Ammon's horn (tissue), 1 donor: ENCODE data around the gene GRID2.

Experiments
- DNase-seq: peaks from one replicate; pipeline ENCODE4 v3.0.0-alpha.2; 2016; ENCODE audit warnings: low spot score

GRID2 gene

DNA sequence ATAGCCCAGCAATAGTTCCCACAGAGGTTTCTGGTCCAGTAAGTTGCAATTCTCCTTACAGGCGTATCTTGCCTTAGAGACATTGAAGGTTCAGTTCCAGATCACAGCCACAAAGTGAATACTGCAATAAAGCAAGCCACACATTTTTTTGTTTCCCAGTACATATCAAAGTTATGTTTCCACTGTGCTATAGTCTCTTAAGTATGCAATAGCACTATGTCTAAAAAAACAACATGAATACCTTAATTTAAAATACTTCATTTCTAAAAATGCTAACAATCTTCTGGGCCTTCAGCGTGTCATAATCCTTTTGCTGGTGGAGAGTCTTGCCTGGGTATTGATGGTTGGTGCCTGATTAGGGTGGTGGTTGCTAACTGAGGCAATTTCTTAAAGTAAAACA, 659.1 kb downstream of the GRID2 start:
- no peak for DNase-seq

DNA sequence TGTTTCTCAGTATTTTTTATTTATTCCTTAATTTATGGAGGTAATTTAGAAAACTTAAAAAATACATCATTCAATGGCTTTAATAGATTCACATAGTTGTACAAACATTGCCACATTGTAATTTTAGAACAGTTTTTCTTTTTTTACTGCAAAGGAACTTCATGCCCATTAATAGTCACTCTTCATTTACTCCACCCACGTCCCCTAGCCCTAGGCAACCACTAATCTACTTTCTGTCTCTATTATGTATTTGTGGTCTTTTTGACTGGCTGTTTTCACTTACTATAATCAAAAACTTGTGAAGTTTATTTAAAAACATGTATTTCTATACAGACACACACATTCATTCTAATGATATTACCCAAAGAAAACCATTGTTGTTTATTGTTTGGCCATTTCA, 664.8 kb downstream of the GRID2 start:
- DNase-seq, result no peak

DNA sequence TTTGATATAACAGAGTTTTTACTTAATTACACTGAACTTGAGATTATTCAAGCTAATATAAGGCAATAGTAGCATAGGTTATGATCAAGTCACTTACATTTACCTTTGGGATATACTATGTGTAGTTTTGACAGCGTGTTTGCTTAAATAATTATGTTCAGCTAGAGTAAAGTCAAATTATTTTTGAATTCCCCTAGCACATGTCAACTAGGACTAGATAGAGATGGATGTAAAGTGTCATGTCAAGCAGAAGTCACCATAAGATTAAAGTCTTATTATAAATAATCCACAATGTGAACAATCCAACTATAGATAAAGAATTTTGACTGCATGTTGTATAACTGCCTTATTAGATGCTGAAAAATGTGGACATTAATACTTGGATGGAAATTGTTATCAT, 665.2 kb downstream of the GRID2 start:
- DNase-seq, result no peak

DNA sequence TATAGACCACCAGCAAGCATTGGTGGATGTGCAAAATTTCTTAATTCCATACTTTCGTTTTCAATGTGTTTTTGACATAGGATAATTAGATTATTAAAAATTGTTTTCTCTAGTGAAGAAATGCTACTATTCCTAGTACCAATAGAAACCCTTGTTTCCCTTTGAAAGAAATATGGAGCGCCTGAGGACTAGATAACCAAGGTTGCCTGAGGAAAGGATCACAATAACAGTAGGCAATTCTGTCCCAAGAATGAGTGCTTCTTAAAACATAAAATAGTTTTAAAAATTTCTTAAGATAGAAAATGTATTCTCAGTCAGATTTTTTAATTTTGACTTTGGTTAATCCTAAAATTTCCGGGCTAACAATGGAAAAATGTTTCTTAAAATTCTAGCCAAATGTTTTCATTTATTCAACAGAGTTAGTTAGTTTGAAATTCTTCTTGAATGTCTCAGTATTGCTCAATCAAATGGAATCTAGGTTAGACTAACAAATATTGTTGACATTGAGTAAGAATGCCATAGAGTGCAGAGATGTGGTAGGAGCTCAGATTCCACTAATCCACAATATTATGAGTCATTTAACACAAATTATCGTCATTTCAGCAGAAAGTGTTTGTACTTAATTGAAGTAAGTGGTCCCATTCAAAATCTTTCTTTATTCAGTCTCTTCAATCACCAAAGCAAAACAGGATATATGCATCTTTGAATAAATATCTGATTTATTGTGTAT, 666.0 kb downstream of the GRID2 start:
- no peak for DNase-seq

DNA sequence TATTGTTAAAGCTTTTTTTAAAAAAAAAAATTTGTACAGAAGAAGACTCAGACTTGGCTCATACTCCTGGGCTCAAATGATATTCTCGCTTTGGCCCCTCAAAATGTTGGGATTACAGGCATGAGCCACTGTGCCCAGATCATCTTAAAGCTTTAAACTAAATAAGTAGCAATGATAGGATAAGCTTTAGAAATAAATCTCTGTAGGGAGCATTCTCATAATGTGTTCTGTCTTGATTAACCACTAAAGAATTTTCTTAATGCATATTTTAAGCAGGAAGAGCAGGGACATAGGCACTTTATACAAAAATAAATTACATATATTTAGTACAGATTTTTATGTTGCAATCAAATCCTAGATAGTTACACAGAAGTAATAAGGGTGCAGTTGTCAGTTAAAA, 667.2 kb downstream of the GRID2 start:
- no peak for DNase-seq

DNA sequence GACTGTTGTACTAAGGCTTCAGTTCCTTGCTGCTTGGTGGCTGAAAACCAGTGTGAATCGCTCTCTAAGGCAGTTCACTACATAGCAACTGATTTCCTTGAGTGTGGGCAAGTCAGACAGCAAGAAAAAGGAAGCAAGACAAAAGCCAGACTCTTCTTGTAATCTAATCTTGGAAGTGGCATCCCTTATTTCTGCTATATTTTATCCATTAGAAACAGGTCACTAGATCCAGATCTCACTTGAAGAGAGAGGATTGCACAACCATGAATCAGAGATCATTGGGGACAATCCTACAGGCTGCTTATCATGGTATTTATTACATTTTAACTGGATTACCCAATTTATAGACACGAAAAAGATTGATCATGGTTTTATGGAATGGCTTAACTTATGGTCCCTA, 684.5 kb downstream of the GRID2 start:
- no peak for DNase-seq

DNA sequence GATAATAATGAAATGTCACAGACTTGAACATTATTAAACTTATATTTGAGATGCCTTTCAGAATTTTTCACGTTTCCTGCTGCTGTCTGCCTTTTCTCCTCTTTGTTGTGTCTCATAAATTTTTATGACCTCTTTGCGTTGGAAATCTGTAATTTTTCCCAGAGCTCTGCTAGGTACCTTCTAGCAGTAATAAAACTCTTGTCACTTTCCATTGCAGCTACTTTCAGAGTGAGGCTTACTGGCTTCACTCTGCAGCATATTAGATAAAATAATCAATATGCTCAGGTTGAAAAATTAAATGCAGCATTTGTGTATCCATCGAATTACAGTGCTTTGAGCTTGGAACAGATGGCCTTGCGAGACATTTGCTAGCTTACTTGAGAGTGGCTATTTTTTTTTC, 689.0 kb downstream of the GRID2 start:
- no peak for DNase-seq

DNA sequence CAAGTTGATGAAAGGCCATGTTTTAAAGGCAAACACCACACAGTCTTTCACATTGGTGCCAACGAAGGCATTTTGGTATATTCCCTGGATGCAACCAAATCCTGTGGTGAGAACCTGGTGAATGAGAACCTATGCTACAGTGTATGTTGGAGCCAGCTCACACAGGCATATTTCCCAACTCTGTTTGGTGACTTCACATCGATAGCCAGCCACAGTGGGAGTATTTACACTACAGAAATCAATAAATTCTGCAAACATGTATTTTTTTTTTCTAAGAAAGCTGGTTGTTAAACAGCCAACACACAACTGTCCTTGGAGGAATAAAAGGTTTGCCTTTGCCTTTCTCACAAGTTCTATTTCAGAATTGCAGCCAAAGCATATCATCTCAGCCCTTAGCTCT, 691.0 kb downstream of the GRID2 start:
- no peak for DNase-seq

DNA sequence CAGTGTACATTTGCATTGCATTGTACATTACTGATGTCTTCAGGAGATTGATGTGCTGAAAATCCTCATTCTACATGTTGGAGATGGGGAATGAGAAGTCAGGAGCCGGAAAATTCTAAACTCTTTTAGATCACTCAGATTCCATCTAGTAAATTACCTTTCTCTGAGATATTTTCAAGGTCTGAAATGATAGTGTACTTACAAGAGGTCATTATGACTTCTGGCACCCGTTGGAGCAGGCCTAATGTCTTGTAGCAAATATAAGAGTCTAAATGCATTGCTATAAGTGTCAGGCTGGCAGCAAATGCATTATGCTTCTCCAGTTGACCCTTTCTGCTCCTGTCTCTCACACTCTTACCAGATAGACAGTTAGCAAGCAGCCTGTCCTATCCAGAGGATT, 692.8 kb downstream of the GRID2 start:
- no peak for DNase-seq

DNA sequence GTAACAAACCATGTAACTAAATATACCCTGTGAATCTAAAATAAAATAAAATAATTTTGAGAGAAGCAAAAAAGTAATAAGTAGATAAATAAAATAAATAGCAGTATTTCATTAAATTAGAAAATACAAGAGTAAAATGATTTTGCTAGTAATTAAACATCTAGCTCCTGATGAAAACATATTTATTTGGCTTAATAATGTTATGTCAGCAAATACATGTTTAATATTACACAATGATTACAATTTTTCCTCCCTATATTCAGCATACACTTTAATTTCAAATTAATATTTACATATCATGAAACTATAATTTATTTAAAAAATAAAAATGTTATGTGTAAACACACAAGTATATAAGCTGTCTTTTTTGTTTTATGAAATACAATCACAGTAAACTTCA, 697.1 kb downstream of the GRID2 start:
- DNase-seq, result no peak

DNA sequence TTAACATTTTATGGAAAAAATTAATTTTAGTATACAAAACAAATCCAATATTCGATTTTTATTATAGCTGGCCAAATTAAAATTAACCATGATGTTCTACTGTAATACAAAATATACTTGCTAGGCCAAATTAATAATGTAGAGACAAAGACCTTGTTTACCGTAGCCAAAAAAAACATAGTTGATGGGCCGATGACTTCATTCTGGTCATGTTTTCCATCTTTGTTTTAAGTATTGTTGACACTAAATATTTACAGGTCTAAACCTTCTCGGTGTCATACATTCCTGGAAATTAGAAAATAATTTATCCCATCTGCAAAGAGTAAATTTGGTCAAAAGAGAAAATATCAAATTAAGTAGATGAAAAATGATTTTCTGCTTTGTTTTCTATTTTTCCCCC, 698.5 kb downstream of the GRID2 start:
- DNase-seq, result no peak

DNA sequence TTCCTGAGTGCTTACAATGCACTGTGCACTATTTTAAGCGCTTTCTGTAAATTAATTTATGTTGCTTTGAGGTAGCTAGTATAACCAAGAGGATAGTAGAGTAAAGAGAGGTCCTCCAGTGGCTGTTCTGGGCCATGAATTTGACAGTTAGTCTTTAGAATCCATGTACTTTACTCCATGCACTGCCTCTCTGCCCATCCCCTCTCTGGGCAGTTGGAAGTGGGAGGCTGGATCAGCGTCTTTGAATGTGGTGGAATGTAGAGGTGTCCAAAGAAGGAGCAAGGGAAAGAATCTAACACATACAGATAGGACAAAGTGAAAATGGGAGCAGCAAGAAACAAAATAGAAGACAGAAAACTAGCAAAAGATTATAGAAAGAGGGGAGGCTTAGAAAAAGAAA, 712.6 kb downstream of the GRID2 start:
- DNase-seq, result no peak

DNA sequence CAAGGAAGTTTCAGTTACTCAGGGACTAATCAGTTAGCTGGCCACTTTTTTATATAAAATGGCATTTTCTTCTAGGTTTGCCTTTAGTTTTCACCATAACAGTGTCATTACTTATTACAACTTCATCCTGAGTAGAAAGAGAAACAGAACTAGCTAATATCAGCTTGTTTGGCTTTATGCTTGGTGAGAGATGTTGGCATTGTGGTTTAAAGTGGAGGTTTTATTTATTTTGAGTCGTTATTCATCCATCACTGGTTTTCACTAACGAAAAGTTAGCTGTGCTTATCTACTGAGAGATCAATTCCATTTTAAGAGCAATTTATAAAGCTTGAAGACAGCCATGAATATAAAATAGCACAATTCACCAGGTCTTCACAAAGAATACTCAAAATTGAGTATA, 714.5 kb downstream of the GRID2 start:
- no peak for DNase-seq

DNA sequence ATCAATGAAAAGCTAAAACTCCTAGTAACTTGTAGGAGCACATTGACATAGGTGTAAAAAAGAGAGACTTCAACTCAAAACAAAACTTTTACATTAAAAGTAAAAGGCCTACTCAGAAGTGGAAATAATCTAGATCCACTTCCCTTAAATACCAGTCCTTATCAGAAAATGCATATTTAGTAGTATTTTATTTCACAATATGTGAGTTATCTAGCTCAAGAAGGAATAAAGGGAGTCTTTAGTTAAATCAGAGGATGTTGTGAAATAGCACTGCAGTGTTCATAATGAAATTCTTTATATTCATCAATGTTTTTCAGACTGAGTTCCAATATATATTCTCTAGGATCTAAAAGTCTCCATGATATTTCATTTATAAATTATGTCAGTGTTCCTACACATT, 715.0 kb downstream of the GRID2 start:
- no peak for DNase-seq

DNA sequence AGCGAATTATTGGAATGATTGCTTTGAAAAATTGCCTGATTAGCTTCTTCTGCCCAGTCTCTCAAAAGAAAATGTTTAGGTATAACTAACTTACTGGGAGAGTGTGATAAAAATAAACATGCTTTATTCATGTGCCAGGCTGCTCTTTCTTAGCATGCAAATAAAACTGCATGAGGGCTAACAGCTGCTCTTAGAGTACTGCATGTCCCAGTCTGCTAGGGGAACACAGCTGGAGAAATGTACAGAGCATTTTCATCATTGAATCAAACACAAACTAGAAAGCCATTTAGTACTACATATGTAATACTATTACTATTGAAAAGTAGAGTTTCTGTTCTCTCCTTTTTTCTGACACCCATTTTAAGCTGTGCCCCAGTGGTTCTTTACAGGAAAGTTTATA, 726.0 kb downstream of the GRID2 start:
- no peak for DNase-seq

DNA sequence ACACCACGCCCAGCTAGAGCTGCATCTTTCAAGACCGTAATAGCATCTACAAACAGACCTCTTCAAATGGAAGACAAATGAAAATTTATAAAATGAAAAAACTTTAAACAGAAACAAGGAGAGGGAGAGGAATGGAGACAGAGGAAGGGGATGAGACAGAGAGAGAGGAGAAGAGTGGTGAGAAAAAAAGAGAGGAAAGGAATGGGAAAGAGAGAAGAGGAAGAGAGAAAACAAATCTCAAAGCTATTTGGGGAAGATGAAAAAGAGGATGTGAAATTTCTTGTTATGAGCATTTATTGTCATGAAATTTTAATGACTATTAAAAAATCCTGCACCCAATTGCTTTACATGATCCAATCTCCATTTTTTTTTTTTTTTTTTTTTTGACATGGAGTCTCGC, 726.9 kb downstream of the GRID2 start:
- DNase-seq, result no peak

DNA sequence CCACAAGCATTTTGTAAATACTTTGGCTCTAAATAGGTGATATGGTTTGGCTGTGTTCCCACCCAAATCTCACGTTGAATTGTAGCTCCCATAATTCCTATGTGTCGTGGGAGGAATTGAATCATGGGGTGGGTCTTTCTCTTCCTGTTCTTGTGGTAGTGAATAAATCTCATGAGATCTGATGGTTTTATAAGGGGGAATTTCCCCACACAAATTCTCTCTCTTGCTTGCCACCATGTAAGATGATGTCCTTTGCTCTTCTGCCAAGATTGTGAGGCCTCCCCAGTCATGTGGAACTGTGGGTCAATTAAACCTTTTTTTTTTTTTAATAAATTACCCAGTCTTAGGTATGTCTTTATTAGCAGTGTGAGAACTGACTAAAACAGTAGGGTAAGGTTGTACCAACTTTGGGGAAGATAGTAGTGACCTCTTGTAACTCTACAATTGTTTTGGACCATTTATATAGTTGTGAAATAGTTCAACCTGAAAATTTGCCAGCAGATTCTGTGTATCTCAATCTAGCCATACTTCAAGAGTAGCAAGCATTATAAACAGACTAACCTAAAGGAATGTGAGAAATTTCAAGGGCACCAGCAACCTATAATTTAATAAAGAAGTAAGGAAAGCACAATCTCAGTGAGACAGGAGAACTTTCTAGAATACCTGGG, 727.8 kb downstream of the GRID2 start:
- DNase-seq, result no peak

DNA sequence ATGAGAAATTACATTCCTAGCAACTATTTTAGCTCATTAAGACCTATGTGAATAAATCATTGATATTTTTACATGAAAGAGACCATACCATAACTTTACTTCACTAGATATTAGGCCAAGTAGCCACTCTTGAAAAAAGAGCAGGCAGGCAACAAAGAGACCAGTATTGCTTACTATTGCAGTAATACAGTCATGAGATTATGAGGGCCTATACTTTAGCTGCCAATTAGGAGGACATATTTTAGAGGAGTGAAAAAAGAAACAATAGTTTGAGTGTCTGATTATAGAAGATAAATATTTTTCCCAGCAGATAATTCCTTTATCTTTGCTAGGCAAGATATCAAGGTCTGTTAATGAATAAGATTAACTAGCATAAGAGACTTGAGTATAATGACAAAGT, 739.0 kb downstream of the GRID2 start:
- no peak for DNase-seq

DNA sequence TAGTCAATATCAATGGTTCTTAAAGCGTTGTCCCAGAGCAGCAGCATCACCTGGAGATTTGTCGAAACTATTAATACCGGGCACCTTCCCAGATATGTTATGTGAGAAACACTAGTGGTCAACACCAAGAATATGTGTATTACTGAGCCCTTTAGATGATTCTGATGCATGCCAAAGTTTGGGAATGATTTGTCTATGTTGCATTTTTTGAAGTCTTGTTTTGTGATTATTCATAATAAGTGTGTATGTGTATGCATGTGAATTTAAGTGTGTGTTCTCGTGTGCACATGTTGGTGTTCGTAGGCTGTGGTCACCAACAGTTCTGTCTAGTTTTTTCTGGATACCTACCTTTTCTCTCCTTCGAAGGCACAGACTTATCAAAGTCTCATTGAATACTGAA, 749.4 kb downstream of the GRID2 start:
- DNase-seq, result no peak

DNA sequence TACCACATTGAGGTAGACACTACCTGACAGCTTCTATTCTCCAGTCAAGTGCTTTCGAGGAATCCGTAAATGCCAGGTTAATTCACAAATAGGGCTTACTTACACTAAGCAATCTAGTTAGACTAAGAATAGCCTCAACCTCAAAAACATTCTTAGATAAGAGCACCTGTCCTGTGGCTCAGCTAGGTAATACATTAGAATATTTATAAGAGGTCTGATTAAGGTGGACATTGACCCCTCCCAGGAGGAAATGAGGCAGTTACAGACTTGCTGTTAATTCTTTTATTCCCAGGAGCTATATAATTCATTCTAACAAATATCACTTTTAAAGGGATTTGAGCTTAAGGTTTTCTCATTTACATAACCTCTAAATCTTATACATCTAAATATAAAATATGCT, 758.1 kb downstream of the GRID2 start:
- no peak for DNase-seq

DNA sequence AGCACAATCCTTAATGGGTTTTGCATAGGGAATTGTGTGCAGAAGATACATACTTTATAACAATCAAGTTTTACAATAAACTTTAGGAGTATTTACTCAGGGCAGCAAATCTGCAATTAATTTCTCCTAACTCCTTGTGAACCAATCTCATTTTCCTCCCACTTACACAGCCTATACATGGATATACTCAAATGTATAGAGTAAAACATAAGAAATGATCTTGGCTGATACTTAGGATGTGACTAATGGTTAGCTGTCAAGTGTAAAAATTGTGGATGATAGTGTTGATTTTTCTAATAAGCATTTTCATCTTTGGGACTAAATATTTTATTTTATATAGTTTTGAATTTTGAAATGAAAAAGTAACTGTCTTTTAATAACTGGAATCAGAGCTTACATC, 759.6 kb downstream of the GRID2 start:
- DNase-seq, result no peak

DNA sequence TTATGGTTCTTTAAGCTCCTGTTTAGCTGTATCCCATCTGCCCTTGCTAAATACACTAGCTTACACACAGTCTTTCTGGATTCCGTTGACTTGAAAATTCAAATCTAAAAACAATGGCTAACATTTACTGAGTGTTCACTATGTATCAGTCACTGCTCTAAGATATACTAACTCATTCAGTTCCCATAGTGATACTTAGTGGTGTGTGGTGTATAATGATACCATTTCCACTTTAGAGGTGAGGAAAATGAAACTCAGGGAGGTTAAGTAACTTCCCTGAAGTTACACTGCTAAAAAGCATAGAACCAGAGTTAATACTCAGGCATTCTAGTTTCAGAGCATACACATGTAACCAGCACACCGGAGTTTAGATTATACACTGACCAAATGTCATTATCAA, 762.0 kb downstream of the GRID2 start:
- no peak for DNase-seq

DNA sequence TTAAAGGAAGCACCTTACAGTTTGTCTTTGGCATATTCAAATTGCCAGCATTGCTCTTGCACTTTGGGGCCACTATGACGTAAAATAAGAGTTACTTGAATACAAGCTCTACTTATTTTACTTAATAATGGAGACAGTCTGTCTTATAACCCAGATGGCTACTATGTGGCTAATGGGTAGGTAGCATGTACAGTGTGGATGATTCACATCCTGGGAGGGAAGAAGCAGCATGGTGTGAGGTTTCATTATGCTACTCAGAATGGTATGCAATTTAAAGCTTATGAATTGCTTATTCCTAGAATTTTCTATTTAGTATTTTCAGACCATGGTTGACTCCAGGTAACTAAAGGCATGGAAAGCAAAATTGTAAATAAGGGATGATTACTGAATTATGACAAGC, 763.0 kb downstream of the GRID2 start:
- DNase-seq, result no peak

DNA sequence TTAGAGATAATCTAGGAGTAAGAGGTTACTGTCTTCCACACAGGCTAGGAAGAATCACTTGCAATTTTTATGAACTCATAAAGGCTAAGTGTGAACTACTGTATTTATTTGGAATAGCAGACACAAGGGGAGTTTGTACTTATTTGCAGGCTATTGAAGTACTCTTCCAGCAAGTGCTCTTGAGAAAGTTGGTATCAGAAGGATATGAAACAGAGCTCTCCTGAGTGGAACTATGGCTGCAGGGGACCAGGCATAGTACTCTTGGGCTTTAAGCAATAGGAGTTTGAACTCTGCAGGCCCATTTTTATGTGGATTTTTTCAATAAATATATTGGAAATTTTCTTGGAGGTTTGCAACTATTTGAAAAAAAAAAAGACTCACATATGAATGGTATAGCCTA, 768.5 kb downstream of the GRID2 start:
- no peak for DNase-seq
